HUDEP-2 (cell line): Measurements from ENCODE around the gene SUGP2.

Experiments
- DNase-seq, 76 experiments: peaks; one replicate each; lab custom pipeline; 2025; ENCODE audit not compliant: unreplicated experiment in 76 of 76; lab: John Stamatoyannopoulos, UW

Gene SUGP2

GRCh38 chr19:18995804-18996241 is 37.5 kb downstream of the SUGP2 start:
- peak in 38 of 76 experiments; percentile 10 to 72 (median 32) for DNase-seq

DNA sequence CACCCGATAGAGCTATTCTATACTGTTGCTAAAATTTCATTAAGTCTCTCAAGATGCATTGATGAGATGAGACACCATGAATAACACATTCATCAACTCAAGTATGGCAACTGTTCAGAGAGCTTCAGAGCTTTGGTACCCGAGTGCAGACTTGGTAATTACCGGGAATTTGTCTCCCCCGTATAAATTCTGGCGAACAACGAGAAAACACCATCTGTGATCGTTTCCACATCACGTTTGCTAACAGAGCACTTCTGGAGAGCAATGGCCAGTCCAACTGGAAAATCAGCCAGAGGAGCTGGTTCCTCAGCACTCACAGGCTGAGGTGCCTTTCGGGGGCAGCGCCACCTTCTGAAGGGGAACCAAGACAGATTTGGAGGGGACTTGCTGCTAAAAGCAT is 40.2 kb downstream of the SUGP2 start:
- DNase-seq: no peak

DNA sequence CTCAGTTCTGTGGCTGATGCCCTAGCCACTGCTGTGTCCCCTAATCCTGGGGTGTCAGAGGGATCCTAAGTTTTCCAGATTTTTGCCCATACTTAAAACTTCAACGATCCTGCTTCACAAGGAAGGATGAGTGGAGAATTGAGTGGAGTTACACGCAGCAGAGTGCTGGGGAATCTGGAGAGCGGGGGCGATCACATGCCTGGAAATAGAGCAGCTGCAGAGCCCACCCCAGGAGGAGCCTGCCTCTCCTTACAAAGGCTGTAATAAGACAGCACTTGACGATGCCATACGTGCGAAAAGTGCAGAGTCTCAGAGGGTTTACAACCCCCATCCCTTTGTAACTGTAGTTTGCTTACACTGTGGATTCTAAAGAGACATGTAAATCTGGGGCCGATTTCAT is 40.6 kb downstream of the SUGP2 start:
- DNase-seq: no peak

GRCh38 chr19:18991468-18991867 is 41.8 kb downstream of the SUGP2 start:
- no peak for DNase-seq

DNA sequence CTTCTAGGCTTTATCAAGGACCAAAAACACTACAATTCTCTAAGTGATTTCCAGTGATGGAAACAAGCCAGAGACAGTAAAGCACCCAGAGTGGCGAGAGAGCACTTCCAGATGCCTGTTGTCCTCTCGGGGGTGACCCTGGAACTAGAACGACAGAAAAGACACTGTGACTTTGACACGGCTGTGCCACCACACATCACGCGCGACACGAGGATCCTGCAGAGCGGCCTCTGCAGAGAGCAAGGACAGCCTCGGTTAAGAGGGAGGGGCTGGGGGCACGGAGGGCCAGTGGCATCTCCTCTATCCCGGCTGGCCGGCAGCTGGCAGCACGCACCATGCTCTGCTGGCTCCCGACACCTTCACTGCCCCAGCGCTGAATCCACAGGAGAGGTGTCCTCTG is 42.3 kb downstream of the SUGP2 start:
- no peak for DNase-seq

DNA sequence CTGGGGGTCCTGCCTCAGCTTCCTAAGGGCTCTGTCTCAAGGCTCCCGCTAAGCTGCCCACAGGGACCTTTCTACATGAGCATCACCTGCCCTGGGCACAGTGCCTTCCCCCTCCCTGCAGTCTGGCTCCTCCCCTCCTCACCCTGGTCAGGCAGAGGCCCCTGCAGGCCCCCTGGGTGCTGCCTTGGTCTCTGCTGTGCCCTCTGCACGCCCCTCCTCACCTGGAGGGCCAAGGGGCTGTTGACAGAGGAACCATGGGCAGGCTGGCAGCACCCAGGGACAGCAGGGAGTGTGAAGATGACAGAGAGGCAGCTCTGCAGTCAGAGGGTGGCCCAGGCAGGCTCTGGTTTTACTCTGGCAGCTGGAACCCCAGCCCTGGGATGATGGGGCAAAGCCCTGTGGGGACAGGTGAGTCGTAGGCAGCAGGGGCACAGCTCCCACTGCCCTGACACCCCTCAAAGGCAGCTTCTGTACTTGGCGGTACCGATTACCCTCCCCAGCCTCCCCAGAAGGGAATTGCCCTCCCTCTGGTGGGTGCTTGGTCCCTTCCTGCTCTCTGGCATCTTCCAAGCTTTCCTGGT is 43.1 kb downstream of the SUGP2 start:
- DNase-seq: no peak

GRCh38 chr19:18989316-18989715 is 44.0 kb downstream of the SUGP2 start:
- peak in 1 of 76 experiments; percentile 11 for DNase-seq

GRCh38 chr19:18987456-18987855 is 45.9 kb downstream of the SUGP2 start:
- DNase-seq: no peak

GRCh38 chr19:18985257-18985656 is 48.1 kb downstream of the SUGP2 start:
- DNase-seq: no peak

DNA sequence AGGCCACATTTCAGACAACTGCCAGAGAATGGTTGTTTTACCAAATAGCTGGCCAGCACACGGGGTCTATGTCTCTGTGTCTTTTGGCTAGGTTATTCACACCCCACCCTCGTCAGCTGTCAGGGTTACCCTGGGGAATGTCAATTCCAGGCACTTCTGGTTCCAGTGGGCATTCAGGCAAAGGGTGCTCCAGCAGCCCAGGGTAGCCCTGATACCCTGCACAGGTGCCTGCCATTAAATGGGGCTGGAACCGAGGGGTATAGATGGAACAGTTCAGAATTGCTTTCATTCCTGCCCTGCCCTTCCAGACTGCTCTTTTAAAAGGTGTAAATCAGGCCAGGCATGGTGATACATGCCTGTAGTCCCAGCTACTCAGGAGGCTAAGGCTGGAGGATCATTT is 49.1 kb downstream of the SUGP2 start:
- DNase-seq: no peak

GRCh38 chr19:18982669-18983068 is 50.6 kb downstream of the SUGP2 start:
- DNase-seq: no peak

DNA sequence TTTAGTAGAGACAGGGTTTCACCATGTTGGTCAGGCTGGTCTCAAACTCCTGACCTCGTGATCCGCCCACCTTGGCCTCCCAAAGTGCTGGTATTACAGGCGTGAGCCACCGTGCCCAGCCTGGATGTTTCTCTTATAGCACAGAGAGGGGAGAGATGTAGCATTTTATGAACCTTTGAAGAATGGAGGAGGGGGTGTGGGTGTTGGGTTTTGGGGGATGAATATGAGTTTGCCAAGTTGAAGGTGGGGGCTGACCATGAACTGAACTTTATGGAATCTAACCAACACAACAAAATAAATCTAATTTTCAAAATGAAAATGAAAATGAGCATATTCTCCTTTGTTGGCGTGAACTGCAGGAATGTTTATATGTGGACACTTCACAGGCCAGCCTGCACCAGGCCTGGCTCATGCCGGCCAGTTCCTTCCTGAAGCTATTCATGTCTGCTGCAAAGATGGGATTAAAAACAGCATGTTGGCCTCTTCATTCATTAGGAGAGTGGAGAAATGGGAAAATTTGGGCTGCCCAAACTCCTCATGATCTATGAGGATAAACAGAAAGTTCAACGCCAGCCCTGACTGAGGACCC is 52.8 kb downstream of the SUGP2 start:
- no peak for DNase-seq

- DNase-seq: no peak
These were observed 54.7 kb downstream of the SUGP2 start for GRCh38 chr19:18978616-18979015.

GRCh38 chr19:18975869-18976268 is 57.4 kb downstream of the SUGP2 start:
- DNase-seq: no peak

DNA sequence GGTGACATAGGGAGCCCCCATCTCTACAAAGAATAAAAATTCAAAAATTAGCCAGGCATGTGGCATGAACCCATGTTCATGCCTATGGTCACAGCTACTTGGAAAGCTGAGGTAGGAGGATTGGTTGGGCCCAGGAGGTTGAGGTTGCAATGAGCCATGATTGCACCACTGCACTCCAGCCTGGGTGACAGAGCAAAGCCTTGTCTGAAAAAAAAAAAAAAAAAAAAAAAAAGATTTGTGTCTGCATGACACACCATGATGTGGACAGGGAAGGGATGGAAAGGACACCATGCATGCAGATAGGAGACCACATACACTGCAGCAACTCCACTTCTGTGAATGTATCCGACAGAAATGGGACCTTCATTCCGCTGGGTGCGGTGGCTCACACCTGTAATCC is 58.3 kb downstream of the SUGP2 start:
- DNase-seq: no peak

DNA sequence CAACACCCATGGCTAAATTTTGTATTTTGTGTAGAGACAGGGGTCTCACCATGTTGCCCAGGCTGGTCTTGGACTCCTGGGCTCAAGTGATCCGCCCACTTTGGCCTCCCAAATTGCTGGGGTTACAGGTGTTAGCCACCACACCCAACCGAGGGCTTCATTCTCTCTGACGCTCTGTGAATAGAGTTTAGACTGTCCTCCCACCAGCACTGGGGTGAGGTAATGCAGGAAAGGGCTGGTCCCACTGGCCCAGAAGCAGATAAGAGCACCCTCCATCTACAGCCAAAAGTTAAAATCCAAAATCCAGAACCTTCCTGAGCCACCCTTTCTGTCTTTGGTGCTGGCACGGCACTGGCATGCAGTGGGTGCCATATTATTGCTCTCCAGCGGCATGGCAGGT is 60.5 kb downstream of the SUGP2 start:
- no peak for DNase-seq

DNA sequence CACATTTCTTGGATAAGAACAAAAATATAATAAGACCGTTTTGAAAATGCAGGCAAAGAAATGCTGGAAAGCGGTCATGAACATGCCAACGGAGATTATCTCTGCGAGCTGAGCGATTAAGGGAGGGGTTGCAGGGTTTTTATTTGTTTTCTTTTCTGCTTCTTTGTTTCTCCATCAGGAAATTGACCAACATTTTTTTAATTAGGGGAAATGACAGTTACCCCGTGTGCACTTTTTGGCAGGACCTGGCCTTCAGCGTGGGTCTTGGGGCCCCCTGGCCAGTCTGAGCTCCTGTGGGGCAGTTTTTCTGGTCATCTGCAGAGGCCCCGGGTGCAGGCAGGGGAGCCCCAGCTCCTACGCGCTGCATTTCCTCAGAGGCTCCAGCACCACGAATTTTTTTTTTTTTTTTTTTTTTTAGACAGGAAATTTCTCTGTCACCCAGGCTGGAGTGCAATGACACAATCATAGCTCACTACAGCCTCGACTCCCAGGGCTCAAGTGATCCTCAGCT is 61.0 kb downstream of the SUGP2 start:
- DNase-seq: no peak

GRCh38 chr19:18969931-18970659 is 63.2 kb downstream of the SUGP2 start:
- peak in 20 of 76 experiments; percentile 7 to 61 (median 20) for DNase-seq

GRCh38 chr19:18967358-18968146 is 65.8 kb downstream of the SUGP2 start:
- DNase-seq: no peak

- no peak for DNase-seq
These were observed 67.0 kb downstream of the SUGP2 start for GRCh38 chr19:18966307-18966706.

- no peak for DNase-seq
These were observed 69.2 kb downstream of the SUGP2 start for GRCh38 chr19:18964121-18964520.
